Mucosa of rectum (tissue), 2 donors: Measurements from ENCODE around the gene GPR137.
"Not testable (repeated sequence)": the region's sequence is repeated elsewhere in the genome, so short reads cannot be mapped to it uniquely, and the experiment has no call there.

Experiments
- H3K27ac ChIP-seq, 2 donors: one replicate each; pipeline ENCODE4 v1.7.0; 2013; ENCODE audit warnings: inconsistent platforms in 2 of 2, low read depth in 2 of 2, low read length in 2 of 2
- H3K27me3 ChIP-seq, 2 donors: one replicate each; pipeline ENCODE4 v1.7.0; 2013; ENCODE audit warnings: low read length in 2 of 2; ENCODE audit not compliant: control insufficient read depth in 2 of 2, insufficient read depth in 2 of 2
- H3K36me3 ChIP-seq, 2 donors: one replicate each; pipeline ENCODE4 v1.7.0; 2013; ENCODE audit warnings: low read length in 2 of 2; ENCODE audit not compliant: control insufficient read depth in 2 of 2, insufficient read depth in 2 of 2
- H3K4me1 ChIP-seq, 2 donors: one replicate each; pipeline ENCODE4 v1.7.0; 2013; ENCODE audit warnings: low read length in 2 of 2, mild to moderate bottlenecking in 1 of 2; ENCODE audit not compliant: control insufficient read depth in 2 of 2, insufficient read depth in 2 of 2
- H3K4me3 ChIP-seq, 2 donors: one replicate each; pipeline ENCODE4 v1.7.0; 2013; ENCODE audit warnings: low read length in 2 of 2
- H3K9ac ChIP-seq, 2 donors: one replicate each; pipeline ENCODE4 v1.7.0; 2013; ENCODE audit warnings: low read length in 2 of 2, low read depth in 1 of 2, mild to moderate bottlenecking in 1 of 2
- H3K9me3 ChIP-seq, 2 donors: one replicate each; pipeline ENCODE4 v1.7.0; 2013; ENCODE audit warnings: low read length in 2 of 2; ENCODE audit not compliant: control insufficient read depth in 2 of 2
- donor health status: healthy.
- donor health status: Normal muscosa, but diverticular disease.

The GPR137 gene

DNA sequence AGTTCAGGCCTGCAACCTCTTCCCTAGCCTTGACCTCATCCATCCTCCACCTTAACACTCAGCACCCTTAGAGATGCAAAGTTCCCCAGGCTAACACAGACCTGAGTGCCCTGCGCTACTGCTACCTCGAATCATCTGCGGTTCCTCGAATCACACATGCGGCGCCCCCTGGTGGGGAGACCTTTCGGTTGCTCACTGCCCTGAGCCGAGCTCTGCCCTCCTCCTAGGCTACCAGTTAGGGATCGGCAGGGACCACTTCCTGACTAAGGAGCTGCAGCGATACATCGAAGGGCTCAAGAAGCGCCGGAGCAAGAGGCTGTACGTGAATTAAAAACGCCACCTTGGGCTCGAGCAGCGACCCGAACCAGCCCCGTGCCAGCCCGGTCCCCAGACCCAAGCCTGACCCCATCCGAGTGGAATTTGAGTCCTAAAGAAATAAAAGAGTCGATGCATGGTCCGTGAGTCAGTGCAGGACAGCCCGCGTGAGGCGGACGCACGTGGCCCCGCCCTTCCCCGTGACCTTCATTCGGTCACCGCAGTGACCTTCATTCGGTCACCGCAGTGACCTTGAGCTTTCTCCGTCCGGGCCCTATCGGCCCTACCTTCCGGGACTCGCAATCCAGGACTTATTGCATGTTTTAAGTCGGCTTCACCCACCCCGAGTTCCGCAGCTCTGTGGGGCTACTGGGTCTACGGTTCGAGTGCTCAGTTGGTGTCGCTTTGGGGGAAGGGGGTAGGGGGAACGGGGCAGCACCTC is 18.8 kb downstream of the GPR137 start:
- Histone ChIP-seq H3K27me3 (peaks cover 8 to 11% of the 10 kb centered on the region in 2 donors), H3K9ac (peak overlapping the region; percentile 89 to 90), H3K4me1 (peaks cover 33 to 38% of the 10 kb centered on the region in 2 donors), H3K4me3 (peak overlapping the region; percentile 73 to 84), H3K27ac (peak overlapping the region; percentile 99 to 100), H3K36me3 (peaks cover 0 to 6% of the 10 kb centered on the region in 2 donors), H3K9me3 (no peaks in the 10 kb centered on the region)

GRCh38 chr11:64305075-64305690 is 19.5 kb downstream of the GPR137 start, which contains the start of gene ESRRA:
TSS of gene ESRRA (plus strand) at chr11:64305524. CDS start at chr11:64307180, 1,656 bp downstream.
- H3K27me3 ChIP-seq: peaks cover 4 to 5% of the 10 kb centered on the region in 2 donors
- H3K4me1 ChIP-seq: peaks cover 27 to 31% of the 10 kb centered on the region in 2 donors
- H3K36me3 ChIP-seq: peaks cover 0 to 6% of the 10 kb centered on the region in 2 donors
- H3K9me3 ChIP-seq: no peaks in the 10 kb centered on the region
- peak within 1 kb of the TSS; percentile 89 to 90 for H3K9ac ChIP-seq
- H3K4me3 ChIP-seq: peak within 1 kb of the TSS; percentile 73 to 92
- H3K27ac ChIP-seq: peak within 1 kb of the TSS; percentile 99 to 100

GRCh38 chr11:64305691-64306562 is 20.3 kb downstream of the GPR137 start:
- Histone ChIP-seq H3K9ac (peak overlapping the region; percentile 66 to 71), H3K4me3 (peak overlapping the region; percentile 73 to 92), H3K27ac (peak overlapping the region; percentile 86 to 92), H3K27me3 (no peaks in the 10 kb centered on the region), H3K9me3 (no peaks in the 10 kb centered on the region), H3K36me3 (peaks cover 0 to 10% of the 10 kb centered on the region in 2 donors), H3K4me1 (peaks cover 20 to 24% of the 10 kb centered on the region in 2 donors)

DNA sequence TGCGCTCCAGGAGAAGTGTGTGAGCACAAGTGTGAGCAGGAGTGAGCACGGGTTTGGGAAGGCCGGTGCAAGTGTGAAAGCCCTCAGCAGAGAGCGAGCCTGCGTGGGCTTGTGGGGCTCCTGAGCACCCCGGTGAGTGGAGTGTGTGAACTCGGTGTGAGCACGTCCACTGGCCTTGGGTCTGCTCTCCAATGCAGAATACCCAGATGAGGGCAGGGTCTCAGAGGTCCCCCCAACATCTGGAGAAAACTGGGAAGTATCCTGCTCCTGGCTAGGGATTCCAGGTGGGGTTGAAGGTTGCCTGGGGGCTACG is 20.9 kb downstream of the GPR137 start:
- Histone ChIP-seq H3K4me1 (peaks cover 20 to 24% of the 10 kb centered on the region in 2 donors), H3K27me3 (no peaks in the 10 kb centered on the region), H3K9me3 (no peaks in the 10 kb centered on the region), H3K27ac (peak overlapping the region; percentile 86 to 92), H3K9ac (peak overlapping the region; percentile 66 to 71), H3K4me3 (peak overlapping the region; percentile 73 to 92), H3K36me3 (peaks cover 0 to 12% of the 10 kb centered on the region in 2 donors)

DNA sequence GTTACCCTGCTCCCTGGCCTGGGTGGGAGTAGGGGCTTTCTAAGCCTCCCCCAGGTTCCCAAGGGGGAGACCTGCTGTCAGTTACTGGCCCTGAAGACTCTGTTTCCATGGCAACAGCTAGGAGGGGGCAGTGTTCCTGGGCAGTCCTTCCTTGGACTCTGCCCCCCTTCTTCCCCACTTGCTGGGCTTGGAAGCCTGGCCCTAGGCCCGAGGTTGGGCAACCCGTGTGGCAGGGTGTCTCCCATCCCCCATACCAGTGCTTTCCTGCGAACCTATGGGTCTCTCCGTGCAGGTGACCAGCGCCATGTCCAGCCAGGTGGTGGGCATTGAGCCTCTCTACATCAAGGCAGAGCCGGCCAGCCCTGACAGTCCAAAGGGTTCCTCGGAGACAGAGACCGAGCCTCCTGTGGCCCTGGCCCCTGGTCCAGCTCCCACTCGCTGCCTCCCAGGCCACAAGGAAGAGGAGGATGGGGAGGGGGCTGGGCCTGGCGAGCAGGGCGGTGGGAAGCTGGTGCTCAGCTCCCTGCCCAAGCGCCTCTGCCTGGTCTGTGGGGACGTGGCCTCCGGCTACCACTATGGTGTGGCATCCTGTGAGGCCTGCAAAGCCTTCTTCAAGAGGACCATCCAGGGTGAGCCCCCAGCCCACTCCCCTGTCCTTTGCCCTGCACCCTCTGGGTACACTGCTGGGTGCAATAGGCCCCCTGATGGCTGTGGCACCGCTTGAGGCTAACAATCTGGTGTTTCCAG is 21.4 kb downstream of the GPR137 start:
- Histone ChIP-seq H3K27me3 (no peaks in the 10 kb centered on the region), H3K4me1 (peaks cover 20 to 24% of the 10 kb centered on the region in 2 donors), H3K36me3 (peaks cover 0 to 12% of the 10 kb centered on the region in 2 donors), H3K27ac (peak overlapping the region; percentile 86 to 92), H3K9me3 (no peaks in the 10 kb centered on the region), H3K9ac (peak overlapping the region; percentile 66 to 71), H3K4me3 (peak overlapping the region; percentile 73 to 92)

DNA sequence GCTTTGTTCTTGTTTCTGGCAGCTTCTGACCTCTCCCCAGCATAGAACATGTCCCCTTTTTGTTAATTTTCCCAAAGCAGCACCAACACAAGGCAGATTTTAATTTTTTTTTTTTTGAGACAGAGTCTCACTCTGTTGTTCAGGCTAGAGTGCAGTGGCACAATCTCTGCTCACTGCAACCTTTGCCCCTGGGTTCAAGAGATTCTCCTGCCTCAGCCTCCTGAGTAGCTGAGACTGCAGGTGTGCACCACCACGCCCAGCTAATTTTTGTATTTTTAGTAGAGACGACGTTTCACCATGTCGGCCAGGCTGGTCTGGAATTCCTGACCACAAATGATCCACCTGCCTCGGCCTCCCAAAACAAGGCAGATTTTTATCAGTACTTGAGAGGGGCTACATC is 22.1 kb downstream of the GPR137 start:
- not testable (repeated sequence) for H3K9ac ChIP-seq, H3K27ac ChIP-seq, H3K9me3 ChIP-seq, H3K27me3 ChIP-seq
- Histone ChIP-seq H3K36me3 (peaks cover 6 to 17% of the 10 kb centered on the region in 2 donors), H3K4me1 (peaks cover 20 to 24% of the 10 kb centered on the region in 2 donors), H3K4me3 (peak overlapping the region in 1 of 2 donors; percentile 92)

GRCh38 chr11:64312947-64313346 is 27.3 kb downstream of the GPR137 start:
- Histone ChIP-seq H3K27ac (peak overlapping the region in 1 of 2 donors; percentile 28), H3K9ac (peak overlapping the region in 1 of 2 donors; percentile 24), H3K9me3 (no peaks in the 10 kb centered on the region), H3K36me3 (peaks cover 35 to 41% of the 10 kb centered on the region in 2 donors), H3K4me1 (peaks cover 10 to 15% of the 10 kb centered on the region in 2 donors), H3K27me3 (no peaks in the 10 kb centered on the region), H3K4me3 (no peak overlapping the region)

DNA sequence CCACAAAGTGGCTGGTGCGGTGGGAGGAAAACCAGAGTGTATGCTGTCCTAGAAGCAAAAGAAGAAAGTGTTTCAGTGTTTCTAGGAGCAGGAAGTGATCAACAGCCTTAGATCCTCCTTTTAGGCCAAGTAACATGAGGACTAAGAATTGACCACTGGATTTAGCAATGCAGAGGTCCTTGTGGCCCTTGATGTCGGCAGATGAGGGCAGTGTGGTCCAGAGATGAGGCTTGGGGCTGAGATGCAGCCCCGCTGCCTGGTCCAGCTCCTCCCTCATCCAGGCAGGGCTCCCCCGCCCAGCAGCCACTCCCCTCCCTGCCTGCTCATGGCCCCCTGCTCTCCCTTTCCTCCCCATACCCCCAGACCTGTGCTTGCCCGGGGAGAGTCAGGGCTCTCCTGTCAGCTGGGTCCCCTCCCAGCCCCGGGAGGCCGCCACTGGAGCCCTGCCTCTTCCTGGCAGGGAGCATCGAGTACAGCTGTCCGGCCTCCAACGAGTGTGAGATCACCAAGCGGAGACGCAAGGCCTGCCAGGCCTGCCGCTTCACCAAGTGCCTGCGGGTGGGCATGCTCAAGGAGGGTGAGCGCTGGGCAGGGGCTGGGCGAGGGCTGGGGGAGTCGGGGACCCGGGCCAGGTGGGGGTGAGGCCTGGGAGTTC is 28.0 kb downstream of the GPR137 start:
- no peaks in the 10 kb centered on the region for H3K9me3 ChIP-seq
- H3K9ac ChIP-seq: no peak overlapping the region
- peak overlapping the region in 1 of 2 donors; percentile 13 for H3K4me3 ChIP-seq
- H3K27ac ChIP-seq: peak overlapping the region in 1 of 2 donors; percentile 28
- no peaks in the 10 kb centered on the region for H3K27me3 ChIP-seq
- peaks cover 35 to 39% of the 10 kb centered on the region in 2 donors for H3K36me3 ChIP-seq
- H3K4me1 ChIP-seq: peaks cover 10 to 15% of the 10 kb centered on the region in 2 donors
